ENCODE measurements around the gene ZNF672.
A peak's percentile ranks its signal among the peaks of the same experiment; 100 is the strongest.
"Not testable (repeated sequence)": the region's sequence is repeated elsewhere in the genome, so short reads cannot be mapped to it uniquely, and the experiment has no call there.

Gene ZNF672

DNA sequence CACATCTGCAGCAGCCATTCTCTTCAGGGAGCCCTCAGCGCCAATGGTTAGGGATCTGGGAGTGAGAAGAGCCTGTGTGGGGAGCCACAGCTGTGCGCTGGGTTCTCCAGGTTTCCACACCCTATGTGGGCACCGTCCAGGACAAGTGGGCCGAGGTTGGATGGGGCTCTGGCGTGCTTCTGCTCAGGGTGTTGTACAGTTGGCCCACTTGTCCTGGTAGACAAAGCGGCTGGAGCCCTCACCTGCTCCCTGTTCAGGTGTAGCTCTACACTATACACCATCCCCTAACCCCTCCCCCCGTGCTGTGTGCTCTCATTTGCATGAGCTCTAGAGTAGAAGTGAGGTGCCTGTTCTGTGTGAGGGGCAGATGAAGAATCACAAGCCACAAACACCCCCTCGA lies 24.5 kb upstream of the ZNF672 start:
- DNase-seq (ENCODE audit: low spot score), result no peak

GRCh38 chr1:248814351-248814750 lies 23.7 kb upstream of the ZNF672 start:
- DNase-seq (ENCODE audit: low spot score), result no peak

DNA sequence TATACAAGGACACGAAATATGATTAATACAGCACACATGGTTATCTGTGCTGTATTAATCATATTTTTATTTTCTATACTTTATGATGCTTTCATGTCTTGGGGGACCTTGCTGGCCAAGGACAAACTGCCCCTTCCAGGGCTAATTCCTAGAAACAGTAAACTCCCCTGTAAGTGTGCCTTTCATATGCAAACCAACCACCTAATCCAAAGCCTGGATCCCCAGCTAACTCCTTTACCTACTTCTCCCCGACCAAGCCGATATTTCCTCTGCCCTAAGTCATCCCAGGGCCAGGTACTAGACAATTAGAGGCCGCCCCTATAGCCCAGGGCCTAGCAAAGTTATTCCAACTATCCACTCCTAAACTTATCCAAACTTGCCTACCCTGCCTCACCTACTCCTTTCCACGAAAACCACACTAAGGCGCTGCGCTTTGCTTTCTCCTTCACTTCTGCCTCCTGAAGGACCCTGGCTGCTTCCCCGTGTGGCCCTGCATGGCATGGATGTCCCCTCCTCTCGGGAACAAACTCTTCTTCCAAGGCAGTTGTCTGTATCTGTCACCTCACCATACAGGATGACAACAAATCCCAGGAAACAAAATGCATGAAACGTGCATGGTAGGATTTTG lies 22.5 kb upstream of the ZNF672 start:
- DNase-seq (ENCODE audit: low spot score), result no peak

- DNase-seq (ENCODE audit: low spot score), result no peak
Measured at GRCh38 chr1:248816042-248816851, 21.8 kb upstream of the ZNF672 start.

GRCh38 chr1:248817065-248817464 lies 21.0 kb upstream of the ZNF672 start:
- DNase-seq (ENCODE audit: low spot score), result no peak

- no peak for DNase-seq (ENCODE audit: low spot score)
Measured at GRCh38 chr1:248818505-248819374, 19.3 kb upstream of the ZNF672 start.

- DNase-seq (ENCODE audit: low spot score), result no peak
Measured at GRCh38 chr1:248820041-248820585, 17.9 kb upstream of the ZNF672 start.

- no peak for DNase-seq (ENCODE audit: low spot score)
Measured at GRCh38 chr1:248821101-248821500, 16.9 kb upstream of the ZNF672 start.

DNA sequence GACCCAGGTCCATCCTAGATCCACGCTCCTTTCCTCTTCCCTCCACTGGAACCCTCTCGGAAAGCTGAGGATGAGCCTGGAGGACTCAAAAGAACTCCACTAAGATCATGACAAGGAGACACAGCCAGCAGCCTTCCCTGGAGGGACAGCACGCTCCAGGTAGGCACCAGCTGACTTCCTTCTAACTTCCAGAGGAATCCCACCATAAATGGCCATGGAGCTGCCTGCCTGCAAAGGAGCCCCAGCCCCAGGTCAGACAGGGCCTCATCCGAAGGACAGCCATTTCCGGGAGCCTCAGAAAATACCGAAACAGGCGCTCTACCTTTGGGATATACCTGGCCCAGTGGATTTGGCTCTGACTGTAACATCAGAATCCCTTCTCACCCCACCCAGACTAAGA lies 16.4 kb upstream of the ZNF672 start:
- no peak for DNase-seq (ENCODE audit: low spot score)

DNA sequence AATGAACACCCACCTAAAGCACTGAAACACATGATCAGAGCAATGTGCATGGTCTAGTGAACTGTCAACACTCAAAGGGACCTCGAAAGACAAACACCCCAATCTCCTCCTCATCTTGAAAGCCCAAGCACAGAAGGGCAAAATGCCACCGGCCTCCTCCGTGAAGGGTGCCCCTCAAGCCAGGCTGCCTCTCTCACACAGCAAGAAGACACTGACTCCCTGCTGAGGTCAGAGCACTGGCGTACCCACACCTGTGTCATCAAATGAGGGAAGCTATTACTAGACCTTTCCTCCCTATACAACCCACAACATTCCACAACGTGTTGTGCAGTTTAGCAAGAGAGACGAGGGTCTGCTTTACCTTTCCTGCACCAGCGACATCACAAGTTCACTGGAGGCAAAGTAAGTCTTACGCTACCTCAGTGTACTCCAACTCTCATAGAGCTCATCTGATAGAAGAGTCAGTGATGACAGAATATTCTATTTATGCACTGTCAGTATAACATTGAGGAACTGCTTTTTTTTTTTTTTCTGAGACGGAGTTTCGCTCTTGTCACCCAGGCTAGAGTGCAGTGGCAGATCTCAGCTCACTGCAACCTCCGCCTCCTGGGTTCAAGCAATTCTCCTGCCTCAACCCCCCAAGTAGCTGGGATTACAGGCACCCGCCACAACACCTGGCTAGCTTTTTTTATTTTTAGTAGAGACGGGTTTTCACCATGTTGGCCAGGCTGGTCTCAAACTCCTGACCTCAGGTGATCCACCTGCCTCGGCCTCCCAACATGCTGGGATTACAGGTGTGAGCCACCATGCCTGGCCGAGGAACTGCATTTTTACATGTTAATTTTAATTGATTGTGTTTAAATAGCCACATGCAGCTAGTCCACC lies 15.6 kb upstream of the ZNF672 start:
- peak; percentile 41 for DNase-seq (ENCODE audit: low spot score)

GRCh38 chr1:248823517-248824001 lies 14.5 kb upstream of the ZNF672 start:
- no peak for DNase-seq (ENCODE audit: low spot score)

DNA sequence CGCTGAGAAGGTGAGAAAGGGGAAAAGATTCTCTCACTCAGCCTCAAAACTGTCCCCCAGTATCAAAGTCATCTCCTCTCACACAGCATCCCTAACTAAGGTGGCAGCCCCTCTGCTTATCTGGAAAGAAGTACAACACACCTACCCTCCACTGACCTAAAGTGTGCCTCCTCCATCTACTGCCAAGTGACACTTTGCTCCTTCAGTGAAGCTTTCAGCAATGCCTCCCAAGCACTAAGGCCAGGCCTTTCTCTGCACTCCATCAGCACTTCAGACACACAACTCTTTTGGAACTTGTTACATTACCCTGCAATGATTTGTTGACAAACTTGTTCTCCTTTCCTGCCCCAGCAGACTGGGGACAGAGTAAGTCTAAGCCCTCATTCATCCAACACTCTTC lies 13.7 kb upstream of the ZNF672 start:
- no peak for DNase-seq (ENCODE audit: low spot score)

DNA sequence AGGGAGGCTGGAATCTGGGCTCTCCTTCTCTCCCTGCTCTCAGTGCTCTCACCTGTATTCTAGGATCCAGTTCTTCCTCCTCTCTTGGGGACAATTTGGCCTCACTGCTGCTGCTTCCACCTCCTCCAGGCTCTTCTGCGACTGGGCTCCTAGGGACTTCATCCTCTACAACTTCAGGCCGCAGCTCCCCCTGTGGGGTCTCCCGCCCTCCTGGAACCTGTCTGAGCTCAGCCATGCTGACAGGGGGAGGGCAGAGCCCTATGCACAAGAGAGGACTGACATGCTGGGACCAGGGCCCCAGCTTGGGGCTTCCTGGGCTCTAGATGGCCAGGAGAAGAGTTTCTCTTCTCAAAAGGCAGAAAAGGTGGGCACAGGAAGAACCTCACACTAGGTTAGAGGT lies 13.3 kb upstream of the ZNF672 start:
- no peak for DNase-seq (ENCODE audit: low spot score)

GRCh38 chr1:248825136-248825535 lies 12.9 kb upstream of the ZNF672 start:
- DNase-seq (ENCODE audit: low spot score), result no peak

GRCh38 chr1:248825573-248825908 lies 12.5 kb upstream of the ZNF672 start:
- DNase-seq (ENCODE audit: low spot score), result peak; percentile 27

DNA sequence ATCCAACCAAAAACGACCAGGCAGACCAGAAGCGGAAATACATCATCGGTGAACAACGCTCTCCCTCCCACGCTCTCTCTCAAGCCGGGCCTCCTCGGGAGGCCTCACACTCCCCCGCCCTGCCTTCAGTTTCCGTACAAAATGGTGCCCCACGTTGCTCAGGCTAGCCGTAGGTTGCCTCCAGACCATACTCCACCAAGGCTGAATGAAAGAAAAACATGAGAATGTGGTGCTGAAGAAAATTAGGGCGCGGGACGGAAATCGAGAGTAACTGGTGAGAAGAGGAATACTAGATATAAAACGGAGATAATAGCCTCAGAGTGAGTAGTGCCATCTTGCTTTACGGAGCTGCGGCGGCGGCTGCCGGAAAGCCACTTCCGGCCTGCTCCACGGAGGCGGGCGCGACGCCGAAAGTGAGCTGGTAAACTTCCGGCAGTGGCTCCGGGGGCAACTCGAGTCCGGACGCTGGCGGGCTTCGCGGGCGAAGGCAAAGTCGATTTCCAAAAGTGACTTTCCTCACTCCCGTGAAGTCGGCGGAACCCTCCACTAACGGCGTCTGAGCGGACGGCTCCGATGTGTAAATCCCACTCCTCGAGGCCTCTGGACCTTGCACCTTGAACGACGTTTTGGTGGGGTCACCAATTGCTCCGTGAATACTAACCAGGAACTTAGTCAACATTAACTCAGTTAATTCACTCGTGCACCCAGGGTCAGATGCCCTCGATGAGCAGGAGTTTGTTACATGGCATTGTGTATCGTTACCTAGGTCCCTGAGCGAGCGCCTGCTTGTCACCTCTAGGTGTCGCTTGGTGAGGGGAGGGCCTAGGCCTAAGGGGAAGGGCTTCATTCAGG lies 11.9 kb upstream of the ZNF672 start, which contains the start of gene SH3BP5L:
SH3BP5L (minus strand) TSS at position 7 of the 852 bp plus-strand sequence. CDS start 980 bp downstream, outside the sequence.
- DNase-seq (ENCODE audit: low spot score), result peak; percentile 94

GRCh38 chr1:248828845-248829244 lies 9.2 kb upstream of the ZNF672 start:
- DNase-seq (ENCODE audit: low spot score), result no peak

- not testable (repeated sequence) for DNase-seq (ENCODE audit: low spot score)
Measured at GRCh38 chr1:248830718-248831017, 7.4 kb upstream of the ZNF672 start.

GRCh38 chr1:248831842-248832241 lies 6.2 kb upstream of the ZNF672 start:
- no peak for DNase-seq (ENCODE audit: low spot score)

GRCh38 chr1:248834343-248834940 lies 3.6 kb upstream of the ZNF672 start:
- no peak for DNase-seq (ENCODE audit: low spot score)
